Kidney (tissue), 14 donors: ENCODE data around the gene IFNL2. TPM values are rescaled to one million over a fixed set of nuclear protein-coding genes. Genes with fewer than 3 reads are reported as not detected.

Experiments
- DNase-seq, 5 donors: peaks; one replicate each; pipeline ENCODE4 v3.0.0-alpha.2; 2013 to 2020
- FAIRE-seq: peaks from 2 replicates; lab custom pipeline; 2012; peaks lifted over from hg19 to GRCh38; lab: Jason Lieb, UNC
- H3K27ac ChIP-seq, 2 donors: one replicate each; pipeline ENCODE4 v1.7.0; 2013; ENCODE audit warnings: low read depth in 2 of 2, low read length in 2 of 2, inconsistent platforms in 1 of 2
- H3K27me3 ChIP-seq: one replicate; pipeline ENCODE4 v1.7.1; 2013; ENCODE audit warnings: low read length, inconsistent platforms; ENCODE audit not compliant: control insufficient read depth, insufficient read depth
- H3K36me3 ChIP-seq, 3 donors: one replicate each; pipeline versions ENCODE4 v1.7.0 to v1.7.1; 2013; ENCODE audit warnings: low read length in 3 of 3, control low read depth in 1 of 3, inconsistent platforms in 1 of 3; ENCODE audit not compliant: insufficient read depth in 3 of 3, control insufficient read depth in 2 of 3
- H3K4me1 ChIP-seq, 3 donors: one replicate each; pipeline versions ENCODE4 v1.7.0 to v1.7.1; 2013; ENCODE audit warnings: low read length in 3 of 3, inconsistent platforms in 1 of 3, low read depth in 1 of 3; ENCODE audit not compliant: control insufficient read depth in 2 of 3, insufficient read depth in 2 of 3
- H3K4me3 ChIP-seq, 3 donors: one replicate each; pipeline versions ENCODE4 v1.7.0 to v1.8.1; 2013; ENCODE audit warnings: low read length in 3 of 3, control low read depth in 1 of 3, inconsistent platforms in 1 of 3
- H3K9ac ChIP-seq, 3 donors: one replicate each; pipeline versions ENCODE4 v1.7.0 to v1.7.1; 2013; ENCODE audit warnings: low read length in 3 of 3, control low read depth in 1 of 3, inconsistent platforms in 1 of 3
- H3K9me3 ChIP-seq, 3 donors: one replicate each; pipeline versions ENCODE4 v1.7.0 to v1.7.1; 2013; ENCODE audit warnings: low read length in 3 of 3, control low read depth in 1 of 3, inconsistent platforms in 1 of 3; ENCODE audit not compliant: control insufficient read depth in 2 of 3, insufficient read depth in 1 of 3
- intact Hi-C: fragments of 100-400 bp; cut with DNase I; formaldehyde crosslinking; loops from one replicate; pipeline ENCODE4 v1.11.1; 2022
- polyA plus RNA-seq: library from polyadenylated mRNA; stranded (reverse); fragments of 350-450 nt; fragmentation: Illumina TruSeq; extraction: RNeasy Lipid Tissue Mini Kit (QIAGEN cat#74804); gene quantifications from one replicate; pipeline ENCODE4 v1.2.3, GENCODE V29; 2014; ENCODE audit warnings: low read depth, low replicate concordance; ENCODE audit not compliant: insufficient read depth
- total RNA-seq: library from RNA; stranded (reverse); fragmentation: NEBNext Ultra II Directional; extraction: Animal tissue kit (Norgen Biotek cat#: 25700); gene quantifications from one replicate; pipeline ENCODE4 v1.2.1, GENCODE V29; 2021
- TF ChIP-seq, protein P1 (sequence below): IDR thresholded peaks from 3 replicates; pipeline ENCODE4 v1.5.1; 2012; ENCODE audit warnings: mild to moderate bottlenecking, moderate library complexity, borderline replicate concordance; ENCODE audit not compliant: insufficient read depth; ENCODE audit errors: extremely low read depth
- donor health status: control.
- donor health status: control.
- donor health status: control.
- donor health status: control.
- donor health status: control.
- donor health status: DM: yes; HTN: yes; CAD: no.
- donor health status: Normal renal cell carcinoma (clear cell type).

IFNL2 gene
- total and polyA plus RNA-seq, 2 donors from 2014 or later, result not detected

DNA sequence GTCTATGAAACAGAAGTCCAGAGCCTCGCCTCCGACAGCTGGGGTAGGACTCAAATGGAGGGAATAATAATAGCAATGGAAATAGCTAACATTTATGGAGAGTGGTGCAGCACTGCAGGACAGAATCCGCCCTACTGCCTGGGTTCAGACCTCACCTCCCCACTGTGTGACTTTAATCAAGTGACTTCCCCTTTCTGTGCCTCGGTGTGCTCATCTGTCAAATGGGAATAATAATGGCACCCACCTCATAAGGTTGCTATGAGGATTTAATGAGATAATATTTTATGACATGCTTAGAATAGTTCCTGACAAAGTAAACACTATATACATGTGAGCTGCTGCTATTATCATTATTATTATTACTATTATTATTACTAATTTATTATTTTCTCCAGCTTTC is 49.3 kb downstream of the IFNL2 start:
- FAIRE-seq, result no peak
- Histone ChIP-seq H3K9ac (no peak overlapping the region), H3K27me3 (no peaks in the 10 kb centered on the region), H3K9me3 (no peaks in the 10 kb centered on the region), H3K4me1 (peaks cover 0 to 5% (median 0%) of the 10 kb centered on the region in 3 donors), H3K36me3 (no peaks in the 10 kb centered on the region), H3K4me3 (no peak overlapping the region), H3K27ac (no peak overlapping the region)
- no peak for DNase-seq
- TF ChIP-seq, protein P1, sequence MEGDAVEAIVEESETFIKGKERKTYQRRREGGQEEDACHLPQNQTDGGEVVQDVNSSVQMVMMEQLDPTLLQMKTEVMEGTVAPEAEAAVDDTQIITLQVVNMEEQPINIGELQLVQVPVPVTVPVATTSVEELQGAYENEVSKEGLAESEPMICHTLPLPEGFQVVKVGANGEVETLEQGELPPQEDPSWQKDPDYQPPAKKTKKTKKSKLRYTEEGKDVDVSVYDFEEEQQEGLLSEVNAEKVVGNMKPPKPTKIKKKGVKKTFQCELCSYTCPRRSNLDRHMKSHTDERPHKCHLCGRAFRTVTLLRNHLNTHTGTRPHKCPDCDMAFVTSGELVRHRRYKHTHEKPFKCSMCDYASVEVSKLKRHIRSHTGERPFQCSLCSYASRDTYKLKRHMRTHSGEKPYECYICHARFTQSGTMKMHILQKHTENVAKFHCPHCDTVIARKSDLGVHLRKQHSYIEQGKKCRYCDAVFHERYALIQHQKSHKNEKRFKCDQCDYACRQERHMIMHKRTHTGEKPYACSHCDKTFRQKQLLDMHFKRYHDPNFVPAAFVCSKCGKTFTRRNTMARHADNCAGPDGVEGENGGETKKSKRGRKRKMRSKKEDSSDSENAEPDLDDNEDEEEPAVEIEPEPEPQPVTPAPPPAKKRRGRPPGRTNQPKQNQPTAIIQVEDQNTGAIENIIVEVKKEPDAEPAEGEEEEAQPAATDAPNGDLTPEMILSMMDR, result no peak
- intact Hi-C loops, result no loop called here

DNA sequence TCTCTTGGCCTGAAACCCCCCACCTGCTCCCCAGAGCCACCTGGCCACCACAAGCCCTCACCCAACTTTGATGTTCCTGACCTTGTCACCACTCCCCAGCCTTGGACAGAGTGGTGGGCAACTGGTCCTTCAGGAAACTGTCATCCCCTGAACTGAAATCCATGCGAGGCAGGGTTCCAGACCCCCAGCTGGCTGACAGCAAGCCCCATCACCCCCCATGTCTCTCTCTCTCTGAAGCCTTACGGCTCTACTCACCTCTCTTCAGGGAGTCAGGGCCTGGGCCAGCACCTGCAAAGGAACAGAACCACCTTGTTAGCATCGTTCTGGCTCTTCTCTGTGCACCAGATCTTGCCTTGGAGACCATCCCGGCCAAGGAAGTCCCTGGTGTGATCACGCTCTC is 49.9 kb downstream of the IFNL2 start:
- Histone ChIP-seq H3K4me1 (peaks cover 0 to 5% (median 0%) of the 10 kb centered on the region in 3 donors), H3K9ac (no peak overlapping the region), H3K4me3 (no peak overlapping the region), H3K36me3 (no peaks in the 10 kb centered on the region), H3K9me3 (no peaks in the 10 kb centered on the region), H3K27me3 (no peaks in the 10 kb centered on the region), H3K27ac (no peak overlapping the region)
- TF ChIP-seq, protein P1, result no peak
- intact Hi-C loops, result no loop called here
- DNase-seq, result no peak
- FAIRE-seq, result no peak

DNA sequence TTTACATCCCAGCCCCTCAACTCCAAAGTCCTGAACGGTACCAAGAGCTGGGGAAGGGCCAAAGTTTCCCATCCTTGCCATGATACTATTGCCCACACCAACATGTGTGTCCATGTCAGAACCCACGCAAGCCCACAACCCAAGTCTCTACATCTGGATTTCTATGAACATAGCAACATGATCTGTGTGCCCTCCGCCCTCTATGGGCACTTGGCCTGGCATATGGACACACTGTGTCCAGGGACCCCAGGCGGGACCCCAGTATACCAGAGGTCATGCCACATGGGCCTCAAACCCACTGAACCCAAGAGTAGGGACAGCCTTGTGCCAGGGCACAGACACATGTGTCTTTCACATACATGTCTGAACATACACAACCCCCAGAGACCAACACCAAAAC is 50.5 kb downstream of the IFNL2 start:
- Histone ChIP-seq H3K36me3 (no peaks in the 10 kb centered on the region), H3K4me1 (peaks cover 0 to 5% (median 0%) of the 10 kb centered on the region in 3 donors), H3K4me3 (no peak overlapping the region), H3K9ac (no peak overlapping the region), H3K27me3 (no peaks in the 10 kb centered on the region), H3K27ac (no peak overlapping the region), H3K9me3 (no peaks in the 10 kb centered on the region)
- DNase-seq (no peak), FAIRE-seq (no peak)
- TF ChIP-seq, protein P1, result no peak
- intact Hi-C loops, result no loop called here

DNA sequence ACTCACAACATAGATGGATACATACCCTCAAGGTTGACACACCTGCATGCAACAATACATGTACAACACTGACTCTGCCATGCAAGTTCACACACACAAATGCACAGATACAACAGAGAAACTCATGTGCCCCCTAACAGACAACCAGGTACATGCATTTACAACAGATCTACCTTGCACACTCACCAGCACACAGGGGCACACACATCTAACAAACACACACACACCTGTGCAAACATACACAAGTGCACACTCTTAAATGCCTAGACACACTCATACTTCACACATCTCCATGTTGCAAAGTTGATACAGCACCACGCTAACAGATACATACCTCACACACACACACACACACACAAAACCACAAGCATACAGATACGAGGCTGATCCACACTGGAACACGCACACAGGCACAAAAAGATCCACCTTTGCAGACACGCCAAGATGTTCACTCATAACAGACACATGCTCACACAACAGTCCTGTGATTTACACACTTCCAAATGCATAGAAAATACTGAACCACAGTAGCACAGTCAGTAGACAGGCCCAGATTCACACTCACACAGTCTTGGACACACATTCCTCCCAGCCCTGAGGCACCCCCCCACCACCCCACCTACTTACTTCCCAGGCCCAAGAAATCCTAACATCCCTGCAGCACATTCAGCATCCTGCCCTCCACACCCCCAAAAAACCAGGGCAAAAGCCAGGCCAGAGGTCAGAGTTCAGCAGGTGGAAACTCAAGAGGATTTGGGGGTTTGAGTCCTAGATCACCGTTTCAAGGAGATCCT is 51.1 kb downstream of the IFNL2 start:
- Histone ChIP-seq H3K9ac (no peak overlapping the region), H3K27me3 (no peaks in the 10 kb centered on the region), H3K36me3 (no peaks in the 10 kb centered on the region), H3K9me3 (no peaks in the 10 kb centered on the region), H3K27ac (no peak overlapping the region), H3K4me3 (no peak overlapping the region), H3K4me1 (peaks cover 0 to 5% (median 0%) of the 10 kb centered on the region in 3 donors)
- FAIRE-seq, result no peak
- TF ChIP-seq, protein P1, result no peak
- DNase-seq, result no peak
- intact Hi-C loops, result no loop called here
